Stomach (tissue), 9 donors: ENCODE results near the gene MRPL3. TPM values are rescaled to one million over a fixed set of nuclear protein-coding genes. Genes with fewer than 3 reads are reported as not detected.
A peak's percentile ranks its signal among the peaks of the same experiment; 100 is the strongest.

Experiments used
- DNase-seq, 2 donors: peaks; one replicate each; pipeline versions ENCODE4 v3.0.0 to v3.0.0-alpha.2; 2013 to 2019
- H3K27ac ChIP-seq, 5 donors: fragments of 200-600 bp in 4 of 5; sonication (generic) in 4 of 5; one replicate each; pipeline ENCODE4 v1.5.1; 2013 to 2019; ENCODE audit warnings: mild to moderate bottlenecking in 1 of 5, moderate library complexity in 1 of 5
- H3K27me3 ChIP-seq, 3 donors: fragments of 200-600 bp; sonication (generic); one replicate each; pipeline ENCODE4 v1.5.1; 2017 to 2019; ENCODE audit warnings: mixed run types in 1 of 3
- H3K36me3 ChIP-seq, 4 donors: fragments of 200-600 bp; sonication (generic); 1 replicate in 3 of 4; 2 replicates in 1 of 4; pipeline ENCODE4 v1.5.1; 2016 to 2019
- H3K4me1 ChIP-seq, 4 donors: fragments of 200-600 bp; sonication (generic); one replicate each; pipeline ENCODE4 v1.5.1; 2016 to 2019
- H3K4me3 ChIP-seq, 4 donors: fragments of 200-600 bp; sonication (generic) in 3 of 4; one replicate each; pipeline ENCODE4 v1.5.1; 2016 to 2019; ENCODE audit warnings: mild to moderate bottlenecking in 1 of 4
- H3K9me3 ChIP-seq, 4 donors: fragments of 200-600 bp; sonication (generic); one replicate each; pipeline ENCODE4 v1.5.1; 2016 to 2019
- CTCF ChIP-seq, 7 experiments: fragments of 450-650 bp in 4 of 7; fragments of 200-600 bp in 3 of 7; sonication (generic) in 3 of 7; IDR thresholded peaks; one replicate each; pipeline ENCODE4 v1.5.1; 2016 to 2019; ENCODE audit warnings: antibody characterized with exemption in 7 of 7, control low read depth in 2 of 7, mild to moderate bottlenecking in 1 of 7
- EP300 ChIP-seq: sonication (generic); formaldehyde crosslinking; IDR thresholded peaks from one replicate; pipeline ENCODE4 v1.6.1; 2017; ENCODE audit warnings: antibody characterized with exemption
- POLR2A ChIP-seq, 4 donors: fragments of 450-650 bp; IDR thresholded peaks; one replicate each; pipeline ENCODE4 v1.6.1; 2016; ENCODE audit warnings: antibody characterized with exemption in 4 of 4, control low read depth in 2 of 4, mild to moderate bottlenecking in 1 of 4, moderate library complexity in 1 of 4
- POLR2AphosphoS5 ChIP-seq, 3 donors: sonication (generic); formaldehyde crosslinking; IDR thresholded peaks; one replicate each; pipeline ENCODE4 v1.6.1; 2016; ENCODE audit warnings: antibody characterized with exemption in 3 of 3
- WGBS, 5 donors: extraction: QIAGEN DNeasy Blood & Tissue Kit in 3 of 5; methylation state at CpG; one replicate each; pipeline versions ENCODE4 v1.1.5 to v1.1.7; 2013 to 2018; 5-methylcytosine and 5-hydroxymethylcytosine counted together
- intact Hi-C: fragments of 100-400 bp; cut with DNase I; formaldehyde crosslinking; loops from one replicate; pipeline ENCODE4 v1.15.1; 2023; ENCODE audit warnings: low total_unique reads
- polyA plus RNA-seq, 3 donors: library from polyadenylated mRNA; stranded (reverse); fragments of 200-250 nt; gene quantifications; one replicate each; pipeline ENCODE4 v1.2.3, GENCODE V29; 2013
- total RNA-seq, 5 donors: library from RNA; depleted of rRNA; stranded (reverse); fragments of >200 nt; gene quantifications; one replicate each; pipeline versions ENCODE4 v1.1.0 to v1.2.3, GENCODE V29; 2014 to 2016
- donor health status: healthy with polysubstance abuse.
- donor health status: Bipolar disorder and iron deficiency.
- donor health status: healthy.

The MRPL3 gene
- total and polyA plus RNA-seq, 8 donors, result 12.8 to 99.0 (median 63.2) TPM

- no peaks in the 10 kb centered on the region for H3K9me3 ChIP-seq
- H3K27me3 ChIP-seq, result no peaks in the 10 kb centered on the region
- DNase-seq, result peak; percentile 54 to 76
- intact Hi-C loops, result no loop called here
- peaks cover 0 to 9% (median 3%) of the 10 kb centered on the region in 4 donors for H3K4me1 ChIP-seq
- no peak overlapping the region for H3K27ac ChIP-seq
- no peak overlapping the region for H3K4me3 ChIP-seq
- no peaks in the 10 kb centered on the region for H3K36me3 ChIP-seq
- TF ChIP-seq CTCF (IDR thresholded peaks at IDR 0.05), result no peak
- peak in 2 of 3 donors; percentile 37 to 73 for TF ChIP-seq POLR2AphosphoS5 (IDR thresholded peaks at IDR 0.05)
Observed at GRCh38 chr3:131543714-131544113, 40.9 kb upstream of the MRPL3 start.

GRCh38 chr3:131541288-131541687 is 38.5 kb upstream of the MRPL3 start:
- Histone ChIP-seq H3K27ac (no peak overlapping the region), H3K4me3 (no peak overlapping the region), H3K36me3 (no peaks in the 10 kb centered on the region), H3K9me3 (no peaks in the 10 kb centered on the region), H3K4me1 (peaks cover 0 to 9% (median 3%) of the 10 kb centered on the region in 4 donors), H3K27me3 (no peaks in the 10 kb centered on the region)
- intact Hi-C loops, result no loop called here
- 63 to 79% (median 74%) methylated on average over 1 of the region's 1 CpG for WGBS, 5 donors
- no peak for DNase-seq
- TF ChIP-seq CTCF (IDR thresholded peaks at IDR 0.05) (no peak), EP300 (no peak), POLR2A (IDR thresholded peaks at IDR 0.05) (no peak), POLR2AphosphoS5 (IDR thresholded peaks at IDR 0.05) (no peak)

DNA sequence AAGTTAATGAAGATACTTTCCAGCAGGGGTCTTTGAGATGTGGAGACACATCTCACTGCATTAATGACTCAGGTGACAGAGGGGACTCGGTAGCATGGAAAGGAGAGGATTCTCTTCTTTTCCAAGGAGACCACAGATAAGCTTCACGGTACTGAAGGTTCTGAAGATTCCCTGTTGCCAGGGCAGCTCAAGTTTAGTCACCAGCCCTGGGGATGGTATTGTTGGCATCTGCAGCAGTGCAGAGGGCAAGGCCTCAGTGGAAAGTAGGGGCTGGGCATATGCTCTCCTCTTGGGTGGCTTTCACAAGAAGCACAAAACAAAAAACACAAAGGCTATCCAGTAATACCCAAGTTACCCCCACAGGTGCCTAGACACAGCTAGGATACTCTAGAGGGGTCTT is 38.0 kb upstream of the MRPL3 start:
- WGBS, 5 donors, result 50 to 93% (median 86%) methylated on average over 1 to 2 of the region's 2 CpGs
- Histone ChIP-seq H3K27ac (no peak overlapping the region), H3K36me3 (no peaks in the 10 kb centered on the region), H3K4me1 (peaks cover 0 to 9% (median 3%) of the 10 kb centered on the region in 4 donors), H3K27me3 (no peaks in the 10 kb centered on the region), H3K9me3 (no peaks in the 10 kb centered on the region), H3K4me3 (no peak overlapping the region)
- no peak for TF ChIP-seq POLR2AphosphoS5 (IDR thresholded peaks at IDR 0.05)
- TF ChIP-seq POLR2A (IDR thresholded peaks at IDR 0.05), result no peak
- TF ChIP-seq CTCF (IDR thresholded peaks at IDR 0.05), result no peak
- no peak for TF ChIP-seq EP300
- DNase-seq, result no peak
- intact Hi-C loops, result no loop called here

GRCh38 chr3:131540143-131540542 is 37.4 kb upstream of the MRPL3 start:
- intact Hi-C loops, result no loop called here
- H3K27ac ChIP-seq, result no peak overlapping the region
- no peaks in the 10 kb centered on the region for H3K36me3 ChIP-seq

More at GRCh38 chr3:131540143-131540542, 37.4 kb upstream of the MRPL3 start:
- H3K4me1 ChIP-seq, result peaks cover 0 to 9% (median 3%) of the 10 kb centered on the region in 4 donors
- H3K9me3 ChIP-seq, result no peaks in the 10 kb centered on the region
- no peak overlapping the region for H3K4me3 ChIP-seq
- DNase-seq, result no peak
- TF ChIP-seq CTCF (IDR thresholded peaks at IDR 0.05) (no peak), POLR2A (IDR thresholded peaks at IDR 0.05) (no peak), EP300 (no peak), POLR2AphosphoS5 (IDR thresholded peaks at IDR 0.05) (no peak)
- no peaks in the 10 kb centered on the region for H3K27me3 ChIP-seq
